IPS DF 4.7 (cell line): ENCODE results near the gene DUSP8.
"Not testable (repeated sequence)": the region's sequence is repeated elsewhere in the genome, so short reads cannot be mapped to it uniquely, and the experiment has no call there.

Experiments used
- DNase-seq: peaks from one replicate; pipeline ENCODE4 v3.0.0-alpha.2; 2013; ENCODE audit warnings: low spot score; ENCODE audit errors: extremely low read depth

The DUSP8 gene

GRCh38 chr11:1516273-1517067, 55.6 kb downstream of the DUSP8 start:
- DNase-seq: no peak

- no peak for DNase-seq
Measured at GRCh38 chr11:1515082-1516060, 56.7 kb downstream of the DUSP8 start.

GRCh38 chr11:1514336-1515061, 57.6 kb downstream of the DUSP8 start:
- no peak for DNase-seq

- DNase-seq: no peak
Measured at GRCh38 chr11:1513326-1514296, 58.5 kb downstream of the DUSP8 start.

GRCh38 chr11:1512531-1513258, 59.4 kb downstream of the DUSP8 start:
- DNase-seq: not testable (repeated sequence)

GRCh38 chr11:1511937-1512496, 60.1 kb downstream of the DUSP8 start:
- no peak for DNase-seq

GRCh38 chr11:1510928-1511327, 61.1 kb downstream of the DUSP8 start:
- no peak for DNase-seq

- DNase-seq: not testable (repeated sequence)
Measured at GRCh38 chr11:1510351-1510750, 61.7 kb downstream of the DUSP8 start.

GRCh38 chr11:1509626-1510255, 62.3 kb downstream of the DUSP8 start:
- no peak for DNase-seq

GRCh38 chr11:1508986-1509385, 63.1 kb downstream of the DUSP8 start:
- DNase-seq: no peak

GRCh38 chr11:1508491-1508891, 63.6 kb downstream of the DUSP8 start:
- DNase-seq: no peak

- DNase-seq: no peak
Measured at GRCh38 chr11:1507381-1508140, 64.5 kb downstream of the DUSP8 start.

- DNase-seq: no peak
Measured at GRCh38 chr11:1506981-1507380, 65.1 kb downstream of the DUSP8 start.

GRCh38 chr11:1505480-1505879, 66.6 kb downstream of the DUSP8 start:
- no peak for DNase-seq

GRCh38 chr11:1504581-1505290, 67.3 kb downstream of the DUSP8 start:
- no peak for DNase-seq

GRCh38 chr11:1504138-1504537, 67.9 kb downstream of the DUSP8 start:
- no peak for DNase-seq
